Central memory CD8-positive, alpha-beta T cell (primary cell): Measurements from ENCODE around the gene CLPSL1.
A peak's percentile ranks its signal among the peaks of the same experiment; 100 is the strongest.

Experiments
- ATAC-seq: fragments of 150-1000 bp; cut with Tn5 transposase; replicated peaks from 2 replicates; pipeline ENCODE4 v1.10.0; 2022; ENCODE audit warnings: mild to moderate bottlenecking, moderate FRiP score, moderate number of reproducible peaks; ENCODE audit not compliant: poor library complexity, severe bottlenecking; ENCODE audit errors: extremely low read depth
- DNase-seq, 2 donors: peaks; one replicate each; pipeline ENCODE4 v3.0.0; 2021; ENCODE audit warnings: low spot score in 2 of 2
- H3K27ac Mint-ChIP-seq: one replicate; pipeline ENCODE4 v1.8.0; 2022; ENCODE audit warnings: low read depth, mild to moderate bottlenecking, moderate library complexity, mixed read lengths
- H3K27me3 Mint-ChIP-seq: one replicate; pipeline ENCODE4 v1.8.0; 2022; ENCODE audit warnings: mixed read lengths
- H3K36me3 Mint-ChIP-seq: one replicate; pipeline ENCODE4 v1.8.0; 2022; ENCODE audit warnings: mild to moderate bottlenecking, moderate library complexity, mixed read lengths; ENCODE audit not compliant: insufficient read depth
- H3K4me1 Mint-ChIP-seq: one replicate; pipeline ENCODE4 v1.8.0; 2022; ENCODE audit warnings: mixed read lengths
- H3K4me3 Mint-ChIP-seq: one replicate; pipeline ENCODE4 v1.8.0; 2022; ENCODE audit warnings: mild to moderate bottlenecking, moderate library complexity, mixed read lengths
- H3K9me3 Mint-ChIP-seq: one replicate; pipeline ENCODE4 v1.8.0; 2022; ENCODE audit warnings: mixed read lengths

The CLPSL1 gene

DNA sequence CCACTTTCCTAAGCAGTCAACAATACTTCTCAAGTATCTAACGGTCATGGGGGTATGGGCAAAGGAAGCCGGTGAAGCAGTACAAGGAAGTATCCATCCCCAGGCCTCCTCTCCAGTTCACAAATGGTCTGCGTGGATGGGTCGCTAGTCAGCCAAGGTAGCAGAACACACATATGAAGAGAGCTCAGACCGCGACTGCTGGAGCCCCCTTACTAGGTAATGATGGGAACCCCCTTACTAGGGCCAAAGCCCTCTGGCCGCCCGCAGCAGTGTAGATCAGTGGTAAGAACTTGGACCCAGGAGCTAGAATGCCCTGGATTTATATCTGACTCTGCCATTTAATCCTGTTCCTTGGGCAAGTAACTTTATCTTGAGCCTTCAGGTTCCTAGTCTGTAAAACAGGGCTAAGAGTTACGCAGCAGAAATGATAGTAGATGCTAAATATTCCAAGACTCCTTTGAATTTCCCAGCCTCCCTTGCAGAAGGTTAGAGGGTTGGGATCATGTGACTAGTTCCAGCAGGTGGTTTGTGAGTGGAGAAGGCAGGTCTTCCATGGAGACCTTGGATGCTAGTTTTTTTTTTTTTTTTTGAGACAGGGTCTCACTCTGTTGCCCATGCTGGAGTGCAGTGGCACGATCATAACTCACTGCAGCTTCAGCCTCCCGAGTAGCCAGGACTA lies 6.6 kb upstream of the CLPSL1 start:
- Mint-ChIP-seq H3K27ac (no peak overlapping the region), H3K9me3 (no peaks in the 10 kb centered on the region), H3K4me3 (no peak overlapping the region), H3K36me3 (no peaks in the 10 kb centered on the region), H3K27me3 (peaks cover 55% of the 10 kb centered on the region), H3K4me1 (peaks cover 5% of the 10 kb centered on the region)
- no peak for ATAC-seq
- DNase-seq = no peak

DNA sequence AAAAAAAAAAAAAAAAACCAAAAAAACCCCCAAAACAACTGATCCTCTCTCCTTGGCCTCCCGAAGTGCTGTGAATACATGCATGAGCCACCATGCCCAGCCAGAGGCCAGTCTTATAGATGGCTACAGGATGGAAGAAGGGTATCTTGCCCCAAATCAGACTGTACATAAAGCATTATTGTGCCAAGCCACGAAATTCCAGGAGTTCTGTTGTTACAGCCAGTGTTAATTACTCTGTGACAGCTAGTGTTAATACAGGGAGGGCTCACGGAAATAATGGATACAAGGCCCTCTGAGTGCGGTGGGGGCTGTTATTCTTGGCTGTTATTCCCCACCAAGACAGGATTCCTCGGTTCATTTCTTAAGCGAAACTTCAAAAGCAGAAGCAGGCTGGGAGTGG lies 5.8 kb upstream of the CLPSL1 start:
- Mint-ChIP-seq H3K36me3 (no peaks in the 10 kb centered on the region), H3K4me1 (peaks cover 5% of the 10 kb centered on the region), H3K27me3 (peaks cover 55% of the 10 kb centered on the region), H3K27ac (no peak overlapping the region), H3K9me3 (no peaks in the 10 kb centered on the region), H3K4me3 (no peak overlapping the region)
- DNase-seq (no peak), ATAC-seq (no peak)

DNA sequence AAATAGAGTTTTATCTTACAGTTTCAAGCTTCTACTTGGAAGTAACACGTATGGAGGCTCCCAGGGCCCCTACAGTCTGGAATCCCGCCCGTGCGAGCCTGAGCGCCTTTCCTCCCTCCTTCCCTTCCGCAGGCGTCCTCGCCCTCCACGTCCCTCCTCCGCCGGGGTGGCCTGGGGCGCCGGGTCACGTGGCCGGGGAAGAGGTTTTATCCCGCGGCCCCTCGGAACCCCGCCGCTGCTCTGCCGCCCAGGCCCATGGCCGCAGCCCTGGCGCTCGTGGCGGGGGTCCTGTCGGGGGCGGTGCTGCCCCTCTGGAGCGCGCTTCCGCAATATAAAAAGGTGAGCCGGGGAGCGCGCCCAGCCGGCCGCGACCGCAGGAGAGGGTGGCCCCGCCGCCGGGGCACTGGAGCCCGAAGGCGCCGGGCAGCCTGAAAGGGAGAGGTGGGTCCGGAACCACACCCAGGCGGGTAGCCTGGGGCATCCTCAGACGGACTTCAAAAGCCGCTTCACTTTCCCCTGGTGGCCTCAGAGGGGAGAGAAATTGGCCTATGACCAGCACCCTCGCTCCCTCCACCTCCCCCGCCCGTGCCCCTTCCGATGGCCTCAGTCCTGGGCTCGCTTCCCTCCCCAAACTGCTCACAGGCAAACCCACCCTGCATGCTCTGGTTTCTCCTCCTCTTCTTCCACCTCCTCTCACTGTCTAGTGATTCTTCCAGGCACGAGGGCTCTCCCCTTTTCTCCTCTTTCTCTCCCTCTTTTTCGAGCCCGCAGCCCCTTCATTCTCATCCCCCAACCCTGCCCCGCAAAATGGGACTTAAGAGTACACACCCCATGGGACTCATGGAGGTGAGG lies 4.2 kb upstream of the CLPSL1 start, which contains the start of gene CLPSL2:
Gene CLPSL2 (plus strand): TSS at position 235 of the 852 bp plus-strand sequence. CDS start 21 bp downstream, at position 256.
- Mint-ChIP-seq H3K27me3 (peaks cover 48% of the 10 kb centered on the region), H3K4me3 (peak within 1 kb of the TSS; percentile 39), H3K36me3 (no peaks in the 10 kb centered on the region), H3K4me1 (peaks cover 5% of the 10 kb centered on the region), H3K27ac (no peak within 1 kb of the TSS), H3K9me3 (no peaks in the 10 kb centered on the region)
- no peak for ATAC-seq
- DNase-seq = no peak

DNA sequence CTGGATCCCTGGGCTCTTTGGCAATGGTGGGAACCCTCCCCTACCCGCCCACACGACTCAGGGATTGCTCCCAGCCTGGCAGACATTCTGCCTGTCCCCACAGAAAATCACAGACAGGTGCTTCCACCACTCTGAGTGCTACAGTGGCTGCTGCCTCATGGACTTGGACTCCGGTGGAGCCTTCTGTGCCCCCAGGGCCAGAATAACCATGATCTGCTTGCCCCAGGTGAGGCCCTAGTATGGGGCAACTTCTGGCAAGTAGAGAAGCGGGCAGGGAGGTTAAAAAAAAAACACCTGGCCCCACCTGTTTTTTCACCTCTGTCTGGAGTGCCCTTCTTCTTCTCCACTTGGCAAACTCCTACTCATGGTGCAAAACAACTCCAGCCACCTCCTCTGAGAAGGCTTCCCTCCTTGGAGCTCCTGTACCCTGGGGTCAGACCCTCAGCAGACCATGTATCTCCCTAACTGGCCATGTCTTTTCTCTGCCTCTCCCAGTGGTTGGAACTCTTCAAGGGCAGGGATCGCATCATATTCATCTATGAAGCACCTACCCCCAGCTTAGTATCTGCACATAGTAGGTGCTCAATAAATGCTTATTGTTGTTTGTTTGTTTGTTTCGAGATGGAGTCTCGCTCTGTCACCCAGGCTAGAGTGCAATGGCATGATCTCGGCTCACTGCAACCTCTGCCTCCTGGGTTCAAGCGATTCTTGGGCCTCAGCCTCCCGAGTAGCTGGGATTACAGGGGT lies 3.3 kb upstream of the CLPSL1 start:
- Mint-ChIP-seq H3K9me3 (no peaks in the 10 kb centered on the region), H3K27me3 (peaks cover 44% of the 10 kb centered on the region), H3K4me3 (peak overlapping the region; percentile 39), H3K36me3 (no peaks in the 10 kb centered on the region), H3K4me1 (peaks cover 5% of the 10 kb centered on the region), H3K27ac (no peak overlapping the region)
- no peak for ATAC-seq
- no peak for DNase-seq

DNA sequence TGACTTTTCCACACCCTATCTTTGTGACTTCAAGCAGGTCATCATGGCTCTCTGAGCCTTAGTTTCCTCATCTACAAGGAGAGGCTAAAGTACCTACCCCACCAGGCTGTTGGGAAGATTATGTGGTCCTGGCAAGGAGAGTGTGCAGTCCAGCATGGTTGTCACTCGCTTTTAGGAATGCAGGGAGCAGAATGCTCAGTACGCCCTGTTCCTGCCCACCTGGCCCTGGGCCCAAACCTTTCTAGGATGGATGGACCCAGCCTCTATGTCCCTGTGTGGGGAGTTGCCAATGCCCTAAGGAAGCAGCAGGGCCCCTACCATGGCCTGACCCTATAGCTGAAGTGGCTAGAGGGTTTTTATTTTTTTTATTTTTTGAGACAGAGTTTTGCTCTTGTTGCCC lies 2.4 kb upstream of the CLPSL1 start:
- Mint-ChIP-seq H3K27ac (no peak overlapping the region), H3K4me1 (peaks cover 5% of the 10 kb centered on the region), H3K4me3 (no peak overlapping the region), H3K36me3 (no peaks in the 10 kb centered on the region), H3K27me3 (peaks cover 53% of the 10 kb centered on the region), H3K9me3 (no peaks in the 10 kb centered on the region)
- no peak for DNase-seq
- no peak for ATAC-seq

DNA sequence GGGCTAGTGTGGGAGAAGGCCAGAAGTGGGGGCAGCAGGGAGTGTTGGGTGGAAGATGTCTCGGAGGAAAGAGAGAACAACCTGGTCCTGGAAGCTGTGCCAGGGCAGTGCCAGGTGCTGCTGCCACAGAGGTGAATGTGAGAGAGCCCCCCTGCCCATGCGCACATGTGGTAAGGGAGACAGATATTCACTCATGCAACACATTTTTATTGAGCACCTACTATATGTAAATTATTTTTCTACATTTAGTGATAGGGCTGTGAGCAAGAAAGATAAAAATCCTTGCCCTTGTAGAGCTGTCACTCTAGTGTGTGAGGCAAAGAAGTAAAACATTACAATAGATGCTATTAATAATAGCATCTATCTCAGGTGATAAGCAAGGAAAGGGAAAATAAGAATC lies 471 bp downstream of the CLPSL1 start:
- Mint-ChIP-seq H3K36me3 (no peaks in the 10 kb centered on the region), H3K4me1 (peaks cover 5% of the 10 kb centered on the region), H3K27ac (no peak overlapping the region), H3K9me3 (no peaks in the 10 kb centered on the region), H3K4me3 (no peak overlapping the region), H3K27me3 (peaks cover 62% of the 10 kb centered on the region)
- no peak for DNase-seq
- no peak for ATAC-seq

DNA sequence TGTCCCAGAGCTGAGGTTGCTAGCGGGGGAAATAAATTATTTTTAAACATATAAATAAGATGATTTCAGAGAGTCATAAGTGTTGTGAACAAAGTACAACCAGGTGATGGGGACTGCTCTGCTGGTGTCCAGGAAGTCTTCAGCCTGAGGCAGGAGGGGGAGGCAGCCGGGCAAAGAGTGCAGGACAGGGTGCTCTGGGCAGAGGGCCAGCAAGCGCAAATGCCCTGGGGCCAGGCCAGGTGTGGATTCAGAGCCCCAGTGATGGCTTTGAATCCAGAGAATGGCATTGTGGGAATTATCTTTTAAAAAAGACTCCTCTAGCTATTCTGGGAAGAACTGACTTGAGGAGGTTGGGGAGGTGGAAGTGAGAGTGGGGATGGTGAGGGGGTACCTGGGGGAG lies 1.6 kb downstream of the CLPSL1 start:
- Mint-ChIP-seq H3K4me3 (no peak overlapping the region), H3K36me3 (no peaks in the 10 kb centered on the region), H3K27ac (no peak overlapping the region), H3K27me3 (peaks cover 64% of the 10 kb centered on the region), H3K4me1 (no peaks in the 10 kb centered on the region), H3K9me3 (no peaks in the 10 kb centered on the region)
- DNase-seq = no peak
- ATAC-seq = no peak

DNA sequence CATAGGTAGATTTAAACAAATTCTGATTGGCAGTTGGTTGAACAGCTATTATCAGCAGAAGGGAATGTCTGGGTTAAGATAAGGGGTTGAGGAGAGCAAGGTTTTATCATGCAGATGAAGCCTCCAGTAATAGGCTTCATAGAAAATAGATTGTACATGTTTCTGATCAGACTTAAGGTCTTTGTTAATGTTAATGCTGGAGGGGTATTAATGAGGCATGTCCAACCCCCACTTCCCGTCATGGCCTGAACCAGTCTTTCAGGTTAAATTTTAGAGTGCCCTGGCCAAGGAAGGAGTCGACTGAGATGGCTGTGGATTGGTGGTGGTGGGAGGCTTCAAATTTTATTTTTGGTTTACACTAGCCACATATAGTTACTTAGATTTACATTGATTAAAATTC lies 3.4 kb downstream of the CLPSL1 start:
- Mint-ChIP-seq H3K4me3 (no peak overlapping the region), H3K27ac (no peak overlapping the region), H3K9me3 (no peaks in the 10 kb centered on the region), H3K27me3 (peaks cover 69% of the 10 kb centered on the region), H3K36me3 (no peaks in the 10 kb centered on the region), H3K4me1 (no peaks in the 10 kb centered on the region)
- ATAC-seq = no peak
- no peak for DNase-seq

DNA sequence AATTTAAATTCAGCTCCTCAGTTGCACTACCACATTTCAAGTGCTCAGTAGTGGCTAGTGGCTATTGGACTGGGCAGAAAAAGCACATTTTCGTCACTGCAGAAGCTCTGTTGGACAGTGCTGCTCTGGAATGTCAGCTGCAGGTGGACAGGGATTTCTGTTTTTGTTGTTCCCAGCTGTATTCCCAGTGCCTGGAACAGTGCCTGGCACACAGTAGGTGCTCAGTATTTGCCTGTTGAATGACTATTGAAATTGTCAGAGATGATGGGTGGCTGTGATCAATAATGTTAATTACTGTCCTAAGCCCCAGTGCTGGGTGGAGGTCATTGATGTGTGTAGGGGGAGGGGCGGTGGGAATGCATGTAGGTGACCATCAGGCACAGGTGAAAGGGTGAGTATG lies 5.5 kb downstream of the CLPSL1 start:
- Mint-ChIP-seq H3K9me3 (no peaks in the 10 kb centered on the region), H3K27me3 (peaks cover 87% of the 10 kb centered on the region), H3K27ac (no peak overlapping the region), H3K36me3 (no peaks in the 10 kb centered on the region), H3K4me1 (no peaks in the 10 kb centered on the region), H3K4me3 (no peak overlapping the region)
- no peak for ATAC-seq
- DNase-seq = no peak

DNA sequence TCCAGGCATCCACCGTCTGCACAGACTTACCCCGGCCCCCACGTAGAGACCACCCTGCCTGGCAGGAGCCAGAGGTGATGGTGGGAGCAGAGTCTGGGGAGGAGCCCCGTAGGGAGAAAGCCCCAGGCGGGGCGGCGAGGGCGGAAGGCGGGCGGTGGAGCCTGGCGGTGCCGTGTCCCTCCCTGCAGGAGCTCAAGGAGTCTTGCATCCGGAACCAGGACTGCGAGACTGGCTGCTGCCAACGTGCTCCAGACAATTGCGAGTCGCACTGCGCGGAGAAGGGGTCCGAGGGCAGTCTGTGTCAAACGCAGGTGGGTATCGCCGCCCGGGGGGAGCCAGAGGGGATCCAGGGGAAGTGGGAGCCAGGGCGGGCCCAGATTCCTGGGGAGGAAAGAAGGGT lies 6.0 kb downstream of the CLPSL1 start:
- peaks cover 87% of the 10 kb centered on the region for H3K27me3 Mint-ChIP-seq
- ATAC-seq (no peak), DNase-seq (no peak)
- no peak overlapping the region for H3K27ac Mint-ChIP-seq
- H3K4me1 Mint-ChIP-seq = no peaks in the 10 kb centered on the region
- no peaks in the 10 kb centered on the region for H3K9me3 Mint-ChIP-seq
- no peaks in the 10 kb centered on the region for H3K36me3 Mint-ChIP-seq
- H3K4me3 Mint-ChIP-seq = no peak overlapping the region

DNA sequence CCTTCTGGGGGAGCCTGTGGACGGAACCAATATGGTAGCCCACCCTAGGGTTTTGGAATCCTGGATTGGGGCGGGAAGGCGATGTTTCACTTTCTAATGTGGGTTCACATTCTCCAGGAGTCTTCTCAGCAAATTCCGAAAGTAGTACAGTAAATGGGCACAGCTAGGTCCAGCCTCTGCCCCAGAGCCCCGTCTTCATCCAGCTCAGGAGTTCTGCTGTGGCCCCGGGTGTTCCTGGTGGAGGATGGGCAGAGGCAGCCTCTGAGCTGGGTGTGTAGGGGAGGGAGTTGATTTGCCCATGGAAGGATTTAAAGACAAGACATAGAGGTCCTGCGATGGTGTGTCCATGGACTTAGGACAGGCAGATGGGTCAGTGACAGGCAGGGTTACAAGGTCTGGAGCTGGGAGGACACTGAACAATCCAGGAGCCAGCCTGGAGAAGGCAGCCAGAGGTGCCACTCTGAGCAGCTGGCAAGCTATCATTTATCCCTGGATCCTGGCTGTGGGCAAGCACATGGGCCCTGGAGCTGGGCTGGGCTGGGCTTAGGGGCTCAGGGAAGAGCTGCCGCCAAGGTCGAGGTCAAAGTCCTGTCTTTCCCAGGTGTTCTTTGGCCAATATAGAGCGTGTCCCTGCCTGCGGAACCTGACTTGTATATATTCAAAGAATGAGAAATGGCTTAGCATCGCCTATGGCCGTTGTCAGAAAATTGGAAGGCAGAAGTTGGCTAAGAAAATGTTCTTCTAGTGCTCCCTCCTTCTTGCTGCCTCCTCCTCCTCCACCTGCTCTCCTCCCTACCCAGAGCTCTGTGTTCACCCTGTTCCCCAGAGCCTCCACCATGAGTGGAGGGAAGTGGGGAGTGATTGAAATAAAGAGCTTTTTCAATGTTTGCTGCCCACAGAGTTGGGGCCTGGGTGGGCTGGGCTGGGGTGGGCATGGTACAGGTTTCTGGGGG lies 6.7 kb downstream of the CLPSL1 start:
- H3K27me3 Mint-ChIP-seq = peaks cover 83% of the 10 kb centered on the region
- H3K27ac Mint-ChIP-seq = no peak overlapping the region
- H3K4me1 Mint-ChIP-seq = no peaks in the 10 kb centered on the region
- ATAC-seq (no peak), DNase-seq (no peak)
- no peaks in the 10 kb centered on the region for H3K36me3 Mint-ChIP-seq
- no peak overlapping the region for H3K4me3 Mint-ChIP-seq
- no peaks in the 10 kb centered on the region for H3K9me3 Mint-ChIP-seq

DNA sequence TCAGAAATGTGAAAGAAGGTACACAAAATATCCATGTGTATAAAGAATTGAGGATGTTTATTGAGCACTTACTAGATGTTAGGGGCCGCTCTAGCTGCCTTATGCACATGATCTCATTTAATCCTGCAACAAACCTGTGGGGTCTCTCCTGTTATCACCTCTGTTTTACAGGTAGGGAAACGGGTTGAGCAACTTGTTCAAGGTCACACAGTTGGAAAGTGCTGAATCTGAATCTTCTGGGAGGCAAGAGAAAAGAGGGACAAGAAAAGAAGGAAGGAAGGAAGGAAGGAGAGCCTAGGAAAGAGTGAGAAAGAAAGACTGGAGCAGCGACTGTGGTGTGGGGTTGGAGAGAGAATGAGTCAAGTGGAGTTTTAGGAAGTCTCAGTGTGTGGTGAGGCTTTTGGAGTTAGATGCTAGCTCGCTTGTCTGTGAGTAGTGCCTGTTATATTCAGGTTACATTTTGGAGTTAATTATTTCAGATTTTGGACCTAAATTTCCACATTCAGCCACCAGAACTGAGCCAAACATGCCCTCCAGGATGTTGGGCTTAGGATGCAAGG lies 7.7 kb downstream of the CLPSL1 start:
- ATAC-seq (no peak), DNase-seq (no peak)
- Mint-ChIP-seq H3K27me3 (peaks cover 74% of the 10 kb centered on the region), H3K9me3 (no peaks in the 10 kb centered on the region), H3K27ac (no peak overlapping the region), H3K4me1 (no peaks in the 10 kb centered on the region), H3K36me3 (no peaks in the 10 kb centered on the region), H3K4me3 (no peak overlapping the region)
